HG03045 (cell line): ENCODE results near the gene UBA1.

Source experiments
- ATAC-seq: cut with Tn5 transposase; IDR thresholded peaks from one replicate; pipeline ENCODE4 v1.9.1; 2021; ENCODE audit warnings: mild to moderate bottlenecking, moderate library complexity; ENCODE audit not compliant: unreplicated experiment

Gene UBA1

DNA sequence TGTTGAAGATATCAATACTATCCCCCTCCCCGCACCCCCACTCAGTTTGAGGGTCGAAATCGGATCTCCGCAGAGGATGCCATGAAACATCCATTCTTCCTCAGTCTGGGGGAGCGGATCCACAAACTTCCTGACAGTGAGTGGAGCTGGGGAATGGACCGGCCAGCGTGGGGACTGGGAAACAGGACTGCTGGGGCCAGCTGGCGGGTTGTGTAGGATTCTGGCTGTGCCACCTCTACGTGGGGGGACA lies 33.6 kb downstream of the UBA1 start:
- ATAC-seq, result no peak

DNA sequence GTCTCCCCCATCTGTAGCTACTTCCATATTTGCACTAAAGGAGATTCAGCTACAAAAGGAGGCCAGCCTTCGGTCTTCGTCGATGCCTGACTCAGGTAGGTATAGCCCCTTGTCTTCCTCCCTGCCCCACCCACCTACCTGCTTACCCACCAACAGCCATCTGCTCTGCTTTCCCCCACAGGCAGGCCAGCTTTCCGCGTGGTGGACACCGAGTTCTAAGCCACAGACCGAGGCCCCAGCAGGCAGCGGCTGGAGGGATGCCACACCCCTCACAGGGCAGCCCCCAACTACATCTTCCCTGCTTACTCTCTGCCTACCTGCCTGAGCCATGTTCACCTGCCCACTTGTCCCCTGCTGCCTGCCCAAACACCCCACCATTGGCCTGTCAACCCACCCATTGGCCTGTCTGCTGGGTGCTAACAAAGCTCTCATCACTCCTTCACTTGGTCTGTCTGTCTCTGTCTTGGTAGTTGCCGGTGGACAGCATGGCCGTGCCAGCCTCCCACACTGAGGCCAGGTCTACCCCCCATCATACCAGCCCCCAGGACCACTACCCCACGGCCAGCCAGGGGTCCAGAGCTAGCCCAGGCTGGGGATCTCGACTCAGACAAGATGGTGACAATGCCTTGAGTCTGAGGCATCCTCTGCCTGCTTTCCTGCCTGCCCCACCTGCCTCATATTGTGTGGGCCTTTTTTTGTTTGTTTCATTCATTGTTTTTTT lies 35.1 kb downstream of the UBA1 start:
- no peak for ATAC-seq

DNA sequence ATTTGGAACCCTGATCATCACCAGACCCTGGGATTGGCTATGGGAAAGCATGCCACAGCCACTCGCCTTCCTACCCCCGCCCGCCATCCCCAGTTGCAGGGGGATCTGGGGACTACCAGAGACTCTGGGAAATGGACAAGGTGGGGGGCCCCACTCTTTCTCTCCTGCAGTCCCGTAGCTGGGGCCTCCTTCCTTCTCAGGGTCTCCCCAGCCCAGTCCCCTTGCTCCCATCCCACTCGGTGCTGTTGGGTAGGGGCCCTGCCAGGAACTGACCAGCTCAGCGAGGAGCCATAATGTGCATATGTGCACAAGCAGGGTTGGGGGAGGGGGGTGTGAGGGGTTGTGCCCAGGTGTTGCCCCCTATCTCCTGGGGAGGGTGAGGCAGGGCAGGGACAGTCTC lies 35.8 kb downstream of the UBA1 start:
- no peak for ATAC-seq

DNA sequence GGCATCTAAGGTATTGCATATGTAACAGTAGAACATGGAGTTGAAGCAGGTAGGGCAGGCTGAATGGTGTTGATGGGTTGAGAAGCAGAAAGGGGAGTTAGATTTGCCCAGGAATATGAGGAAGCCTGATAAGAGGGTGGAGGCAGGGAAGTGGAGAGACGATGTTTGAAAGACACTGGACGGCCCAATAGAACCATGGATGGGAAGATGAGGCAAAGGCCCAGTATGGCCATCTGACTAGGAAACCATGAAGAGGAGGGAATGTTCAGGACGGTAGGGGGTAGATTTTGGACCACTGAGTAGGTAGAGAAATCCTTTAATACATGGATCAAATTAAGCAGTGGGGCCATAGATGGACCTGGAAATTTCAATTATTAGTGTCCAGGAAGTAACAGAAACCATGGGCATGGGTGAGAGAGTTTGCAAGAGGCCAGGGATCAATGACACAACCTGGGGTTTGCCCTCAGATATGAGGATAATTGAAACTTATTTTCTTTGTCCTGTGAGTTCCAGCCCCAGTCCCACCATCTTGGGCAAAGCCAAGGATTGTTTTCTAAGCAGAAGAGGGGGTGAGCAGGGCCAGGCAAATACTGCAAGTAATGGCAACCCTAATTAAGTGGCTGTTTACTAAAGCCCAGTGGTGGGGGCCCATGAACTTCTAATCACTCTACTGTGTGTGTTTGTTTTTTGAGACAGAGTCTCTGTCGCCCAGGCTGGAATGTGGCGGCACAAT lies 36.7 kb downstream of the UBA1 start:
- no peak for ATAC-seq

DNA sequence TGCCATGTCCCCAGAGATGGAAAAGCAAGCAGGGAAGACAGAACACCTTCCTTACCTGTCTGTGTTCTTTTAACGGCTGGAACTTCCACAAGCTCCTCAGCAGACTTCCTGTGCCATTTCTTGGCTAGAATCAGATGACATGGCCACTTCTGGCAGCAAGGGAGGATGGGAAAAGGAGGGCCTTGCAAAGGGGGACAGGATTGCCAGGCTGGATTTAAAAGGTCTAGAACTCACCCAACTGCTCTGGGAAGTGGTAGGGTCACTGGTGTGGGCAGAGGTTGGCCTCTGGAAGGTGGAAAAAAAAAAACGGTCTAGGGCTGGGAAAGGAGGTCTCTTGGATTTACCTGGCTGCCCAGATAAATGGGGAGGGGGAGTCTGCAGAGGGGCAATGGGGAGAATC lies 37.5 kb downstream of the UBA1 start:
- ATAC-seq, result no peak

DNA sequence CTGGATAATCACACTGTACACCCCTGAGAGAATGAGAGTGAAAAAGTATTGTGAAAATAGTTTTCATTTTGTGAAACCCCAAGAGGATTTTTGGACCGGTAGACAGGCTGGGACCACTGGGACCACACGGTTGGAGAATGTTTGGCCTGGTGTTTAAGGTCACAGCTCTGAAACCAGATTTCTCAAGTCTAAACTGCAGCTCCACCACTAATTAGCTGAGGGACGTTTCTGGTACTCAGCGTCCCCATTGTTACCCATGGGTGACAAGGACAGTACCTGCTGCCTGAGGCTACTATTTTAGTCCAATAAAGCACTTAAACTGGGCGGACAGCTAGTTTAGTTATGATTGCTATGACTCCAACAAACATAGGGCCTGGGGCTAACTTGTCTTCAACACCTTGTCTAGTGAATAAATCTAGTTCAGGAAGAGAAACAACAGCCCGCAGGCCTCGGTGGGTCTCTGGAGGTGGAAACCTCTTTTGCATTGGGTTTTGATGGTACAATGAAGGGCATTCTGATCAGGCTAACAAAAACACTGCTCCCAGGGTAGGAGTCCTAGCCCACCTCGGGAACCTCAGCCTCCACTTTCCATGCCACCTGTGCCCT lies 38.7 kb downstream of the UBA1 start:
- no peak for ATAC-seq

DNA sequence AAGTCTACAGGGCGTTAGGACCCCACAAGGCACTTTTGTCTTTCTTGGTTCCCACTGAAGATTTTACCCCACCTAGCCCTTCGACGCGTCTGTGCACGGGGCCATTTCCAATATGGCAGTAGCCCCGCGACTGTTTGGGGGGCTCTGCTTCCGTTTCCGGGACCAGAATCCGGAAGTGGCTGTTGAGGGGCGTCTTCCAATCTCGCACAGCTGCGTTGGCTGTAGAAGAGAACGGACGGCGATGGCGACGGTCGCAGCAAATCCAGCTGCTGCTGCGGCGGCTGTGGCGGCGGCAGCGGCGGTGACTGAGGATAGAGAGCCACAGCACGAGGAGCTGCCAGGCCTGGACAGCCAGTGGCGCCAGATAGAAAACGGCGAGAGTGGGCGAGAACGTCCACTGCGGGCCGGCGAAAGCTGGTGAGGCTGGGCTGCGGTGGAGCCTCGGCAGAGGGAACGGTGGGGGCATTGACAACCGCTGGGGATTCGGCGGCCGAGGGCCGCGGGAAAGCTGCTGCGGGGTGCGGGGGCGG lies 39.2 kb downstream of the UBA1 start, which contains the start of gene USP11:
TSS of gene USP11 (plus strand) at position 207 of the 530 bp plus-strand sequence. CDS start at position 242, 35 bp downstream.
- ATAC-seq, result peak; percentile 19

DNA sequence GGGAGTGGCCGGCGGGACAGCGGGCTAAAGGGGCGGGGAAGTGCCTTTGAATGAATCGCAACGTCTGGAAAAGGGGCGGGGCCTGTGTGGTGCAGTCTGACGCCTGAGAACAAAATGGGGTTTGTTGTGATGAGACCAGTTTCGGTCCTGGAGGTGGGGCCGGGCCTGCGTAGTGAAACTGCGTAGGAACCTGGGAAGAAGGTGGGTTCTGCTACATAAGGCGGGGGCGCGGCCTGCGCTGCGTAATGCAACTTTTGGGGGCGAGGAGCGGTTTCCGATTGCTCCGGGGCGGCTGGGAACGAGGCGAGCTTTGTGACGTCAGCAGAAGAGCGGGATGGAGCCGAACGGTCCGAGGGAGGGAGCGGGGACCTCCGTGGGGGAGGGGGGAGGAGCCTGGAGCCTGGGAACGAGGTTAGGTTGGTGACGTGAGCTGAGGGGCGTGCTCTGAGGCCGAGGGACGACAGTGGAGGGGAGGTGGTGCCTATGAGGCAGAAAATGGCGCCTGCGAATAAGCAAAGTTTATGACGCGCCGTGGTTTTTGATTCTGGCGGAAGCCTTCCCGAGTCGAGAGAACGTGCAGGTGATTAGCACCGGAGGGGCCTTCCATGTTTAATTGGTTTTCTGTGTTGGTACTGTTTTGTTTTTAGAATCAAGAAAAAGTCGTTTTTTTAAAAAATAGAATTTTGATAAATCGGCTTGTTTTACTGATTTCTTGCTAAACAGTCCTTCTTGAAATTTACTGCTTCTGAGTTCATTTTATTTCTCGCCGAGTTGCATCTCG lies 39.9 kb downstream of the UBA1 start:
- peak; percentile 89 for ATAC-seq

DNA sequence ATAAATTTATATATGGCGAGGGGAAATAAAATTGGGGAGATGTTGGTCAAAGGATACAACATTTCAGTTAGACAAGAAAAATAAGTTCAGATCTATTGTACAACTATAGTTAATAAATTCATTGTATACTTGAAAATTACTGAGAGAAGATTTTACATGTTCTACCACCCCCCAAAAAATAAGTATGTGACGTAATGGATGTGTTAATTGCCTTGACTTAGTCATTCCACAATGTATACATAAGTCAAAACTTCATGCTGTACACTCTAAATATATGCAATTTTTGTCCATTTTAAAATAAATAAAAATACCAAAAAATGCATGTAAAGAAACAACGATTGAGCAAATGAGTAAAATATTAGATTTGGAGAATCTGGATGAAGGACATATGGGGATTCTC lies 41.0 kb downstream of the UBA1 start:
- no peak for ATAC-seq

DNA sequence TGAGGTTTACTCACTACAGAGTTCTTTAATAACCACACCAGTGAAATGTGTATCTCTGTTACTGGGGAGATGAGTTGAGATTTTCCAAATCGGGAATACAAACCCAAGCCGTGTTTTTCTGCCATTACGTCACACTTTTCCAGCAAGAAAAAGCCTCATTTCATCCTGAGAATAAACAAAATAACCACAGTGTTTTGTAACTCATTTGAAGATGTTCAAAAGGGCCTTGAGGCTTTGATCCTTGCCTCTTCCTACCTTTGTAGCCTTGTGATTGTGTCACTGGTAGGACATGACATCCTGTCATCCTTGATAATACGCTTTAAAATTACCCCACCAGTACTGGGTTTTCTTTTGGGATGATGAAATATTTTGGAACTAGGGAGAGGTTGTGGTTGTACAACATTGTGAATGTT lies 42.1 kb downstream of the UBA1 start:
- ATAC-seq, result no peak

DNA sequence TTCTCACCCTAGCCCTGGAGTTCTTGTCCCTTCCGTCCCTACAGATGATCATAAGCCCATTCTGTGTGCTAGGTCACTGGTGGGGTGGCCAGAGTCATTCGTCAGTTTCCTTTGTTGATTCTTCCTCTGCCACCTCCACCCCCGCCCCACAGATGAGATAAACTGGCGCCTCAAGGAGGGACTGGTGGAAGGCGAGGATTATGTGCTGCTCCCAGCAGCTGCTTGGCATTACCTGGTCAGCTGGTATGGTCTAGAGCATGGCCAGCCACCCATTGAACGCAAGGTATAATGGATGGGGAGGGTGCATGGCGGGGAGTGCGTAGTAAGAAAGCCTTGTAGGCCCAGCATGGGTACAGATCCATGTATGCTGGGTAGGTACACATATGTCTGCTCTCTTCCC lies 45.6 kb downstream of the UBA1 start:
- ATAC-seq, result no peak

DNA sequence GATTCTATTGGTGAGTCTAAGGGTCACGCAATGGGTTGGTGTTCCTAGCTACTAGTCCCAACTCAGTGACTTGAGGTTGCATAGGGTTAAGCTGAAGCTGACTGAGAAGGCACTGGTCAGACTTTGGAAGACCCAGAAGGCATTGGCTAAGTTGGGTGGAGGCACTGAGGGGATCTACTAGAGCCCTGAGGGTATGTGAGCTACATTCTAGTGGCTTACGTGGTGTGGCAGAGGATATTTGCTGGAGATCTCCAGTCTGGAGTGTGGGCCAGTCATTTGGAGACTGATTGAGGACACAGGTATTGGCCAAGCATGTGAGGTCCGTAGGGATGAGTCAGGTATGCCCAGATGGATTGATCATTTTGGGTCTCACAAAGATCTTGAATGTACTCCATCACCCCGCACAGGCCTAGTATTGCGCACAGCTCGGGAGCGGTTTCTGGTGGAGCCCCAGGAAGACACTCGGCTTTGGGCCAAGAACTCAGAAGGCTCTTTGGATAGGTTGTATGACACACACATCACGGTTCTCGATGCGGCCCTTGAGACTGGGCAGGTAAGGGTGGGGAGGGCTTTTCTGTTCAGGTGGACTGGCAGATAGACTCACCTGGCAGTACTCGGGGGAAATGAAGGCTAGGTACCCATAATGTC lies 46.4 kb downstream of the UBA1 start:
- no peak for ATAC-seq

DNA sequence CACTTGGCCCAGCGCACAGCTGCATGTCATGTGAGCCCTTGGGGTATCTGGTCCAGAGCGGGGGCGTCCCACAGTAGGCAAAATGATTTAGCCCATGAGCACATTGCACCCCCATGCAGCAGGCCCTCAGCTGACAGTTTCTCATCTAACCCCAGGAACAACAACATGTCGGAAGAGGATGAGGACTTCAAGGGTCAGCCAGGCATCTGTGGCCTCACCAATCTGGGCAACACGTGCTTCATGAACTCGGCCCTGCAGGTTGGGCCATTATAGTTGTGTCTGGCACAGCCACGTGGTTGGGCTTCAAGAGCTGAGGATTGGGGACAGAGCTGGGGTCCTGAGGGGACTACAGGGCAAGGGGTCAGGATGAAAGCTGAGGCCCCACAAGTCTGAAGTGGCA lies 47.0 kb downstream of the UBA1 start:
- ATAC-seq, result no peak

DNA sequence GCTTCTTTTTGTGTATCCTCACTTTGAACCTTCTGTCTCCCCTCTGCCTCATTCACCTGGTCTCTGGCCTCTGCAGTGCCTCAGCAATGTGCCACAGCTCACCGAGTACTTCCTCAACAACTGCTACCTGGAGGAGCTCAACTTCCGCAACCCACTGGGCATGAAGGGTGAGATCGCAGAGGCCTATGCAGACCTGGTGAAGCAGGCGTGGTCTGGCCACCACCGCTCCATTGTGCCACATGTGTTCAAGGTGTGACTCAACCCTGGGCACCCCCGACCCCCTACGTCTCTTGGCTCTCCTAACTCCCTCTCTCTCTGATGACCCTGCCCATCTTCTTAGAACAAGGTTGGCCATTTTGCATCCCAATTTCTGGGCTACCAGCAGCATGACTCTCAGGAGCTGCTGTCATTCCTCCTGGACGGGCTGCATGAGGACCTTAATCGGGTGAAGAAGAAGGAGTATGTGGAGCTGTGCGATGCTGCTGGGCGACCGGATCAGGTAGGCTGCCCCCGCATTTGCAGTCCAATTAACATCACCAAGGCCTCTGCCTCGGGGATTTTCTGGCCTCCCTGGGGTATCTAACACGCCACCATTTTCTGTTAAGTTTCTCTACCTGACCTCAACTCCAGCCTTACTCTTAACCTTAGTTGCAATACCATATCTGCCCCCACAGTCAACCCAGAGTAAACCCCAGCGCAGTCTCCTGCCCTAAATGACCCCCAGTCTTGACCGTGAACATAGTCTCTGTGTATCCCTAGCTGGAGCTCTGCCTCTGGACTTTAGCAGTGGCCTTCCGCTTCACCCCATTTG lies 47.8 kb downstream of the UBA1 start:
- no peak for ATAC-seq

DNA sequence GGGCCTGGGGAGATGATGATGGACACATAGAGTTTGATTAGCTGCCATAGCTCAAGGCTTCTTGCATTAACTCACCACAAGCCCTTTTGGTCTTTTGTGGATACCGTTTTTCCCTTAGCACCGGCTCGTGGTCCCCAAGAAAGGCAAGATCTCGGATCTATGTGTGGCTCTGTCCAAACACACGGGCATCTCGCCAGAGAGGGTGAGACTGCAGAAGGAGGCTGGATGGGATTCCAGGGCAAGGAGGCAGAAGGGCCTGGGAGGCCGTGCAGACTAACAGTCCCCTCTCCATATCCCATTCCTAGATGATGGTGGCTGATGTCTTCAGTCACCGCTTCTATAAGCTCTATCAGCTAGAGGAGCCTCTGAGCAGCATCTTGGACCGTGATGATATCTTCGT lies 48.7 kb downstream of the UBA1 start:
- no peak for ATAC-seq

DNA sequence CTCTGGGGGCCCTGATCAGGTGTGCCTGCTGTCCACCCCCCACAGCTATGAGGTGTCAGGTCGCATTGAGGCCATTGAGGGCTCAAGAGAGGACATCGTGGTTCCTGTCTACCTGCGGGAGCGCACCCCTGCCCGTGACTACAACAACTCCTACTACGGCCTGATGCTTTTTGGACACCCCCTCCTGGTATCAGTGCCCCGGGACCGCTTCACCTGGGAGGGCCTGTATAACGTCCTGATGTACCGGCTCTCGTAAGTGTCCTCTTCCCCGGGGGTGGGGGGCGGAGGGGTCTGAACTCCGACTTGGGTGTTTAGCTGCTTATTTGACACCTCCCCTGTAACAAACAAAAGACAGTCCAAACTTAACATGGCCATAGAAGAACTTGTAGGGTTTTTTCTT lies 49.7 kb downstream of the UBA1 start:
- no peak for ATAC-seq

DNA sequence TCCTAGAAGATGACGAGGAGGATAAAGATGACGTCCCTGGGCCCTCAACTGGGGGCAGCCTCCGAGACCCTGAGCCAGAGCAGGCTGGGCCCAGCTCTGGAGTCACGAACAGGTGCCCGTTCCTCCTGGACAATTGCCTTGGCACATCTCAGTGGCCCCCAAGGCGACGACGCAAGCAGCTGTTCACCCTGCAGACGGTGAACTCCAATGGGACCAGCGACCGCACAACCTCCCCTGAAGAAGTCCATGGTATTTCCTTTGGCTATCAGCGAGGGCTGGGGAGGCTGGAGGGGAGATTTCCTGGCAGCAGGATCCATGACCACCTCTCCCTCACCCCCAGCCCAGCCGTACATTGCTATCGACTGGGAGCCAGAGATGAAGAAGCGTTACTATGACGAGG lies 51.0 kb downstream of the UBA1 start:
- no peak for ATAC-seq

DNA sequence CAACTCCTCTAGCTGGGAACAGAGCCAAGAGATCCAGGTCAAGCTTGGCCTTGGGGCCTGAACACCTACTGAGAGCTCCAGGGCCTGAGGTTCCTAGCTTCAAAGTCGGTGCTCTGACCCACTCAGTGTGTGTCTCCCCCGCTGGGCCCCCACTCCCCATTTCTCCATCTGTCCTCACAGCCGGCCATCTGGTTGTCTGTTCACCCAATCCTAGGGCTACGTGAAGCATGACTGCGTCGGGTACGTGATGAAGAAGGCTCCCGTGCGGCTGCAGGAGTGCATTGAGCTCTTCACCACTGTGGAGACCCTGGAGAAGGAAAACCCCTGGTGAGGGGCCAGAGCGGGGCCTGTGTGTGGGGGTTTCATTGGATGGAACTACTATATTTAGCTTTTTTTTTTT lies 51.5 kb downstream of the UBA1 start:
- ATAC-seq, result no peak

DNA sequence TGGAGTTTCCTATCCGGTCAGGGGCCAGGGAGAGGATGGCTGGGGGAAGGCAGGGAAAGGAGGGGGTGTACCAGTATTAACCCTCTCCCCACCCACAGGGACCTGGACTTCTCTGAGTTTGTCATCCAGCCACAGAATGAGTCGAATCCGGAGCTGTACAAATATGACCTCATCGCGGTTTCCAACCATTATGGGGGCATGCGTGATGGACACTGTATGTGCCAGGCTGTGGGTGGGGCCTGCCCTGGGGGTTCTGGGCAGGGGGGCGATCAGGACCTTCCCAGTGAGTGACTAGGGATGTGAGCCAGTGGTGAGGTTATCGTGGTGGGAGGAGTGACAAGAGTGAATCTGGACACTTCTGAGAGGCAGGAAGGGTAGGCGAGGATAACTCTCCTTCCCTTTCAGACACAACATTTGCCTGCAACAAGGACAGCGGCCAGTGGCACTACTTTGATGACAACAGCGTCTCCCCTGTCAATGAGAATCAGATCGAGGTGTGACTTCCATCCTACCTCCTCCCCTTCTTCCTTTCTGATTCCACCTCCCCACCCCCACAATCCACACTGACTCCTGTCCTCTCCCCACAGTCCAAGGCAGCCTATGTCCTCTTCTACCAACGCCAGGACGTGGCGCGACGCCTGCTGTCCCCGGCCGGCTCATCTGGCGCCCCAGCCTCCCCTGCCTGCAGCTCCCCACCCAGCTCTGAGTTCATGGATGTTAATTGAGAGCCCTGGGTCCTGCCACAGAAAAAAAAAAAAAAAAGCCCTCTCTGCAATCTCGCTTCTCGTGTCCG lies 53.8 kb downstream of the UBA1 start:
- ATAC-seq, result no peak
